Right forelimb (tissue), 1 donor: ENCODE results near the gene PRKCB.
"Not testable (repeated sequence)": the region's sequence is repeated elsewhere in the genome, so short reads cannot be mapped to it uniquely, and the experiment has no call there.

ENCODE experiments used
- DNase-seq: peaks from one replicate; pipeline ENCODE4 v3.0.0-alpha.2; 2018

The PRKCB gene

GRCh38 chr16:24138575-24138974 is 302.8 kb downstream of the PRKCB start:
- no peak for DNase-seq

GRCh38 chr16:24139282-24139681 is 303.5 kb downstream of the PRKCB start:
- no peak for DNase-seq

GRCh38 chr16:24140730-24141129 is 304.9 kb downstream of the PRKCB start:
- no peak for DNase-seq

GRCh38 chr16:24141466-24141865 is 305.7 kb downstream of the PRKCB start:
- no peak for DNase-seq

GRCh38 chr16:24141917-24142316 is 306.1 kb downstream of the PRKCB start:
- DNase-seq: no peak

GRCh38 chr16:24145927-24146326 is 310.1 kb downstream of the PRKCB start:
- DNase-seq: no peak

- DNase-seq: no peak
Observed at GRCh38 chr16:24146518-24146917, 310.7 kb downstream of the PRKCB start.

- no peak for DNase-seq
Observed at GRCh38 chr16:24149102-24149501, 313.3 kb downstream of the PRKCB start.

- DNase-seq: no peak
Observed at GRCh38 chr16:24150282-24150681, 314.5 kb downstream of the PRKCB start.

GRCh38 chr16:24151482-24151939 is 315.7 kb downstream of the PRKCB start:
- no peak for DNase-seq

GRCh38 chr16:24152048-24152447 is 316.3 kb downstream of the PRKCB start:
- not testable (repeated sequence) for DNase-seq

- no peak for DNase-seq
Observed at GRCh38 chr16:24152826-24153225, 317.0 kb downstream of the PRKCB start.

- DNase-seq: no peak
Observed at GRCh38 chr16:24156777-24157176, 321.0 kb downstream of the PRKCB start.

- no peak for DNase-seq
Observed at GRCh38 chr16:24163935-24164334, 328.2 kb downstream of the PRKCB start.

GRCh38 chr16:24164416-24164815 is 328.6 kb downstream of the PRKCB start:
- DNase-seq: no peak

- DNase-seq: no peak
Observed at GRCh38 chr16:24165273-24165672, 329.5 kb downstream of the PRKCB start.

- DNase-seq: no peak
Observed at GRCh38 chr16:24166661-24167528, 331.1 kb downstream of the PRKCB start.

GRCh38 chr16:24168856-24169255 is 333.1 kb downstream of the PRKCB start:
- no peak for DNase-seq

GRCh38 chr16:24170407-24170806 is 334.6 kb downstream of the PRKCB start:
- DNase-seq: no peak

- no peak for DNase-seq
Observed at GRCh38 chr16:24174504-24174903, 338.7 kb downstream of the PRKCB start.

- no peak for DNase-seq
Observed at GRCh38 chr16:24174957-24175356, 339.2 kb downstream of the PRKCB start.

GRCh38 chr16:24178496-24178895 is 342.7 kb downstream of the PRKCB start:
- DNase-seq: no peak

GRCh38 chr16:24180451-24180850 is 344.7 kb downstream of the PRKCB start:
- no peak for DNase-seq

GRCh38 chr16:24188021-24188542 is 352.3 kb downstream of the PRKCB start:
- DNase-seq: no peak
